Right lobe of liver (tissue), 6 donors: ENCODE data around the gene TMC4. TPM values are rescaled to one million over a fixed set of nuclear protein-coding genes. Genes with fewer than 3 reads are reported as not detected.
A peak's percentile ranks its signal among the peaks of the same experiment; 100 is the strongest.

Source experiments
- ATAC-seq, 4 donors: fragments of 200-7000 bp; cut with Tn5 transposase; one replicate each; pipeline ENCODE4 v1.9.1; 2020; ENCODE audit warnings: mild to moderate bottlenecking in 4 of 4, moderate library complexity in 4 of 4
- DNase-seq, 3 donors: peaks; one replicate each; pipeline ENCODE4 v3.0.0-alpha.2; 2020
- H3K27ac ChIP-seq, 3 donors: fragments of 200-600 bp; one replicate each; pipeline ENCODE4 v1.8.0; 2022
- H3K27me3 ChIP-seq, 2 donors: fragments of 200-600 bp; one replicate each; pipeline ENCODE4 v1.8.0; 2022
- H3K36me3 ChIP-seq, 4 donors: fragments of 200-600 bp; sonication (generic) in 1 of 4; one replicate each; pipeline versions ENCODE4 v1.5.1 to v1.8.0; 2017 to 2022; ENCODE audit warnings: control low read depth in 1 of 4
- H3K4me1 ChIP-seq, 4 donors: fragments of 200-600 bp; sonication (generic) in 1 of 4; one replicate each; pipeline versions ENCODE4 v1.5.1 to v1.8.0; 2017 to 2022; ENCODE audit warnings: control low read depth in 1 of 4
- H3K4me3 ChIP-seq, 3 donors: fragments of 200-600 bp; one replicate each; pipeline ENCODE4 v1.8.0; 2022
- H3K9me3 ChIP-seq, 4 donors: fragments of 200-600 bp; sonication (generic) in 1 of 4; one replicate each; pipeline versions ENCODE4 v1.5.1 to v1.8.0; 2017 to 2022; ENCODE audit warnings: control low read depth in 1 of 4
- POLR2A ChIP-seq: fragments of 450-650 bp; IDR thresholded peaks from one replicate; pipeline ENCODE4 v1.6.1; 2017; ENCODE audit warnings: antibody characterized with exemption, mild to moderate bottlenecking
- WGBS: methylation state at CpG from one replicate; pipeline ENCODE4 v1.1.6; 2018; ENCODE audit warnings: low coverage, low lambda C conversion rate; ENCODE audit not compliant: insufficient coverage; ENCODE audit errors: missing lambda C conversion rate; 5-methylcytosine and 5-hydroxymethylcytosine counted together
- intact Hi-C, 2 donors: fragments of 100-400 bp; cut with DNase I; formaldehyde crosslinking; loops; one replicate each; pipeline versions ENCODE4 v1.11.2 to v1.14.1; 2022
- total RNA-seq, 6 experiments: library from RNA; depleted of rRNA in 2 of 6; stranded (reverse); fragments of >200 nt in 2 of 6; fragmentation: NEBNext Ultra II Directional in 3 of 6; extraction: Animal tissue kit (Norgen Biotek cat#: 25700) in 3 of 6; gene quantifications; one replicate each; pipeline versions ENCODE4 v1.1.0 to v1.2.4, GENCODE V29; 2016 to 2023
- TF ChIP-seq, protein P1 (sequence below), 4 donors: fragments of 200-600 bp in 3 of 4; fragments of 450-650 bp in 1 of 4; IDR thresholded peaks; one replicate each; pipeline versions ENCODE4 v1.5.1 to v1.8.0; 2016 to 2022; ENCODE audit warnings: antibody characterized with exemption in 4 of 4, mild to moderate bottlenecking in 2 of 4
- donor health status: DM: no; HTN: yes; CAD: no.
- donor health status: DM: no; HTN: no; CAD: no.
- donor health status: DM: no; HTN: no; CAD: no.
- donor health status: DM: no; HTN: yes; CAD: no.
- donor health status: DM: no; HTN: yes; CAD: no.

Gene TMC4
- total RNA-seq, 6 experiments from 2014 or later: 0.18 to 2.4 (median 1.1) TPM

DNA sequence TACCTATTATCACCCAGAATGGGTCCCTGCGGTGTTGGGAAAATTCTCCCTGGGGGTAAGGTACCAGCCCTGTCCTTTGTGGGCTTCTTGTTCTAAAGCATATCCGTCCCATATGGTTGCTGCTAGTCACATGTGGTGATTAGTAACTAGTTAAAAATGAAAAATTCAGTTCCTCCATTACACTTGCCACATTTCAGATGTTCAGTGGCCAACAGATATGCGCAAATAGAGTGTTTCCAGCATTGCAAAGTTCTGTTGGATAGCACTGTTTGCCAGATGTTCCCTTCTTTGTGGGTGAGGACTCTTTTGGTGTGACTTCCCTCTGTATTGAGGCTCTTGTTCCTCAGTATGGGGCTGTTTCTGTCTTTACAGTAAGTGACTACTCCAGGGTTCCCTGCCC lies 31.6 kb downstream of the TMC4 start:
- H3K4me3 ChIP-seq: no peak overlapping the region
- 77% methylated on average over 2 of the region's 3 CpGs for WGBS
- H3K36me3 ChIP-seq: peaks cover 15 to 39% (median 30%) of the 10 kb centered on the region in 4 donors
- no peak for ATAC-seq
- TF ChIP-seq POLR2A: no peak
- TF ChIP-seq, protein P1, sequence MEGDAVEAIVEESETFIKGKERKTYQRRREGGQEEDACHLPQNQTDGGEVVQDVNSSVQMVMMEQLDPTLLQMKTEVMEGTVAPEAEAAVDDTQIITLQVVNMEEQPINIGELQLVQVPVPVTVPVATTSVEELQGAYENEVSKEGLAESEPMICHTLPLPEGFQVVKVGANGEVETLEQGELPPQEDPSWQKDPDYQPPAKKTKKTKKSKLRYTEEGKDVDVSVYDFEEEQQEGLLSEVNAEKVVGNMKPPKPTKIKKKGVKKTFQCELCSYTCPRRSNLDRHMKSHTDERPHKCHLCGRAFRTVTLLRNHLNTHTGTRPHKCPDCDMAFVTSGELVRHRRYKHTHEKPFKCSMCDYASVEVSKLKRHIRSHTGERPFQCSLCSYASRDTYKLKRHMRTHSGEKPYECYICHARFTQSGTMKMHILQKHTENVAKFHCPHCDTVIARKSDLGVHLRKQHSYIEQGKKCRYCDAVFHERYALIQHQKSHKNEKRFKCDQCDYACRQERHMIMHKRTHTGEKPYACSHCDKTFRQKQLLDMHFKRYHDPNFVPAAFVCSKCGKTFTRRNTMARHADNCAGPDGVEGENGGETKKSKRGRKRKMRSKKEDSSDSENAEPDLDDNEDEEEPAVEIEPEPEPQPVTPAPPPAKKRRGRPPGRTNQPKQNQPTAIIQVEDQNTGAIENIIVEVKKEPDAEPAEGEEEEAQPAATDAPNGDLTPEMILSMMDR (IDR thresholded peaks at IDR 0.05): no peak
- no peak for DNase-seq
- H3K27me3 ChIP-seq: no peaks in the 10 kb centered on the region
- no peaks in the 10 kb centered on the region for H3K9me3 ChIP-seq
- H3K27ac ChIP-seq: no peak overlapping the region
- intact Hi-C loops: no loop called here
- peaks cover 0 to 13% (median 3%) of the 10 kb centered on the region in 4 donors for H3K4me1 ChIP-seq

DNA sequence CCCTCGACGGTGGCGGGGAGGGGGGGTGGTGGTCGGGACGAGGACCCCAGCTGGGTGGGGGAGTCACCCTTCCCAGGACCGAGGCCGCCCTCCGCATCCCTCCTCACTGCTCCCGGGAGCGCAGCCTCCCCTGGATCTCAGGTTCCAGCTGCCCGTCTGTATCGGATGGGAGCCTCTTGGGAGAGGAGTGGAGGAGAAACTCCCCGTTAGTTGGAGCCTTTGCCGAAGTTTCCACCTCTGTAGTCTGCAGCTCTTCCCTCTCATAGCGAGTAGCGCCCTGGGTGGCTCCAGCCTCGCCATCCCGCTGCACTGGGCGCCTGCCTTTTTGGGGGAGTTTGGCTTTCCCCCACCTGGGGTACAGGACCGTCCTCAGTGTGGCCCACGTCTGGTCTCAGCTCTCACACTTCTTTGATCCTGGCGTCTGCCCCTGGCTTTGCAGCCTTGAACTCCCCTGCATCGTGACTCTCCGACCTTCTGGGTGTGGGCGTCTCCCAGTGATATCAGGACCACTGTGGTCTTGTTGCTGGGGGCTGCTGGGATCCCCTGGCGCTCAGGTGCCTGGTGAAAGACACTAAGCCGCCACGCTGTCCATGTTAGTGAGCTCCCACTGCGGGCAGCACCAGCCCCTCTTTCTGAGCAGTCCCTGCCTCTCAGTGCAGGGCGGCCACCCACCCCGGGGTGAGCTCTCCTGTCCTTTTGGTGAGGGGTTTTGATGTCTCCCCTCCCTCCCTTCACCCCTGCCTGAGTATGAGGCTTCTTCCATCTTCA lies 34.3 kb downstream of the TMC4 start:
- H3K4me3 ChIP-seq: peak overlapping the region; percentile 94 to 98 (median 97)
- no peaks in the 10 kb centered on the region for H3K9me3 ChIP-seq
- no peak for TF ChIP-seq POLR2A
- TF ChIP-seq, protein P1 (IDR thresholded peaks at IDR 0.05): no peak
- intact Hi-C loops: no loop called here
- no peak for DNase-seq
- peaks cover 0 to 22% (median 7%) of the 10 kb centered on the region in 4 donors for H3K4me1 ChIP-seq
- WGBS: 9% methylated on average over 4 of the region's 31 CpGs
- peaks cover 3 to 13% (median 8%) of the 10 kb centered on the region in 4 donors for H3K36me3 ChIP-seq
- ATAC-seq: no peak
- H3K27ac ChIP-seq: no peak overlapping the region
- H3K27me3 ChIP-seq: no peaks in the 10 kb centered on the region

DNA sequence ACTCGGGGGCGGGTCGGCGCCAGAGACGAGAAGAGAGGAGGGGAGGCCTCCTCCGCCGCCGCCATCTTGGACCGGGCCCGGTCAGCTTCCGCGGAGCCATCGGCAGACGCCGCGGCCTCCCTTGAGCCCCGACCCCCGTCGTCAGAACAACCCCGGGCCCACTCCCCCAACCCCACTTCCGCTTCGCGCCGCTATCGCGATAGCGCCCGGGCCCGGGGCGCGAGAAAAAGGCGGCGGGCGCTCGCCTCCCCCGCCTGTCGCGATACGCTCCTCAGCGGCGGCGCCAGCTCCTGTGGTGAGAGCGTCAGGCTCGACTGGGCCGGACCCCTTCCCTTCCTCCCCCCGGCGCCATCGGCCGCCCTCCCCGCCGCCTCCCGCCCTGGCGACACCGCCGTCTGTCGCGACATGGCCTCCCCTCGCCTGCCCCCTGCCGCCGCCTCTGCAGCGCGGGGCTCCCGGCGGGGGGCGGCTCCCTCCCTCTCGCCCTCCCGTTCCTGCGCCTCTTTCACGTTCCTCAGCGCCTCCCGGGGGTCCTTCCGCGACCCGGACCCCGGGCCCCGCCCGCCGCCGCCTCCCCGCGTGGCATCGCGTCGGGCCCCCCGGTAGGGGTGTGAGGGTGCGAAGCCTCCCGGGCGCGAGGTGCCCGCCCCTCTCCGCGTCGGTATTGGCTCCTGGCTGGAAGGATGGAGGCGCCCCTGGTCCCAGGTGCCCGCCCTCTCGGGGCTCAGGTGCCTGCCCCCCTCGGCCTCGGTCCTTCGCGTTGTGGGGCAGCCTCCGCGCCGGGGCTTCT lies 35.1 kb downstream of the TMC4 start, which contains the start of gene CNOT3:
TSS of gene CNOT3 (plus strand) at position 64 of the 790 bp plus-strand sequence. CDS start 5,217 bp downstream, outside the sequence.
- Histone ChIP-seq H3K4me3 (peak within 1 kb of the TSS; percentile 94 to 98 (median 97)), H3K4me1 (peaks cover 0 to 22% (median 7%) of the 10 kb centered on the region in 4 donors), H3K36me3 (peaks cover 0 to 5% (median 3%) of the 10 kb centered on the region in 4 donors), H3K9me3 (no peaks in the 10 kb centered on the region), H3K27ac (peak within 1 kb of the TSS; percentile 83 to 88 (median 84)), H3K27me3 (no peaks in the 10 kb centered on the region)
- peak; percentile 65 for TF ChIP-seq POLR2A
- TF ChIP-seq, protein P1 (IDR thresholded peaks at IDR 0.05): no peak
- 2% methylated on average over 35 of the region's 103 CpGs for WGBS
- DNase-seq (no peak), ATAC-seq (no peak)
- intact Hi-C loops: no loop called here

DNA sequence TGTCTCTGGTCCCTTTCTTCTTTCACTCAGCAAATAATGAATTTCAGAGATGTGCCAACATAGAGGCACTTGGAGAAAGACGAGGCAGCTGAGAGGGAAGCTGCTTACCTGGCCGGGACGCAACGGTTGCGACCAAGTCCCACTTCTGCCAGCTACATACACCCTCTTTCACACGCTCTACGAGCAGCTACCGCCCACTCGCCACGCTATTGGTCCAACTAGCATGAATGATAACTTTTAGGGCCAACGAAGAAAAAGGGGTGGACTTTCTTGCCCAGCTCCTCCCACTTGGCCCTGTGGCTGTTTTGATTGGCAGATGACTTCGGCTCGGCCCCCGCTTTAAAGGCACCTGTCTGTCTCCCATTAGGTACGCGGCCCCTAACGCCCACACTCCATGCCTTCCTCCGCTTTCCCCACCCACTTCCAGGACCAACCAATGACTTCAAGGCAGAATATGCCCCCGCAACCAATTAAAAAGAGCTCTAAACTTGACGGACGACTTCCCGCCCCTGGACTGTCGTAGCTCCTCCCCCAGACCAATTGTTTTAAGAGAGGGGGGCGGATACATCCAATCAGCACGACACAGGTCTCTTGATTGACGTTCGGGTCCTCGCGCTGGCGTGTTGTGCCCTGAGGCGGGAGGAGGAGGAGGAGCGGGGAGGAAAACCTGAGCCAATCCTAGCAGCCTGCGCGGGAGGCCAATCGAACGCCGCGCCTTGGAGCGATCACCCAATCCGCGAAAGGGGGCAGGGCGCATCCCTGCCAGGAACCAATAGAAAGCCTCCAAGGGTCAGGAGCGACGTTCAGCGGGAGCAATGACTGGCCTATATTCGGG lies 35.9 kb downstream of the TMC4 start:
- ATAC-seq: peak; percentile 84 to 92 (median 88)
- peak; percentile 99 to 100 (median 100) for DNase-seq
- TF ChIP-seq, protein P1 (IDR thresholded peaks at IDR 0.05): no peak
- peak; percentile 83 for TF ChIP-seq POLR2A
- Histone ChIP-seq H3K4me1 (peaks cover 0 to 22% (median 7%) of the 10 kb centered on the region in 4 donors), H3K9me3 (no peaks in the 10 kb centered on the region), H3K4me3 (peak overlapping the region; percentile 94 to 98 (median 97)), H3K36me3 (peaks cover 0 to 2% (median 0%) of the 10 kb centered on the region in 4 donors), H3K27me3 (no peaks in the 10 kb centered on the region), H3K27ac (peak overlapping the region; percentile 83 to 88 (median 84))
- 0% methylated on average over 30 of the region's 46 CpGs for WGBS
- intact Hi-C loops: no loop called here
